Parathyroid adenoma (tissue), 2 donors: ENCODE data around the gene FAU.

ENCODE experiments used
- H2AFZ ChIP-seq: fragments of 300-600 bp; sonication (generic); one replicate; pipeline ENCODE4 v1.7.0; 2017; ENCODE audit warnings: antibody characterized with exemption, mild to moderate bottlenecking
- H3K27ac ChIP-seq: fragments of 300-600 bp; sonication (generic); one replicate; pipeline ENCODE4 v1.7.0; 2017
- H3K27me3 ChIP-seq: fragments of 300-600 bp; sonication (generic); one replicate; pipeline ENCODE4 v1.7.0; 2017; ENCODE audit warnings: low read length; ENCODE audit not compliant: control insufficient read depth, insufficient read depth
- H3K36me3 ChIP-seq: fragments of 300-600 bp; sonication (generic); one replicate; pipeline ENCODE4 v1.7.0; 2017; ENCODE audit warnings: low read length; ENCODE audit not compliant: control insufficient read depth, insufficient read depth
- H3K4me1 ChIP-seq: fragments of 300-600 bp; sonication (generic); one replicate; pipeline ENCODE4 v1.7.0; 2017; ENCODE audit warnings: control low read depth
- H3K4me2 ChIP-seq: fragments of 300-600 bp; sonication (generic); one replicate; pipeline ENCODE4 v1.7.0; 2017; ENCODE audit warnings: low read length
- H3K4me3 ChIP-seq: fragments of 300-600 bp; sonication (generic); one replicate; pipeline ENCODE4 v1.7.0; 2017; ENCODE audit warnings: low read depth, low read length
- H3K79me2 ChIP-seq: fragments of 300-600 bp; sonication (generic); one replicate; pipeline ENCODE4 v1.7.0; 2017; ENCODE audit warnings: control low read depth
- H3K9ac ChIP-seq: fragments of 300-600 bp; sonication (generic); one replicate; pipeline ENCODE4 v1.7.0; 2017; ENCODE audit warnings: mild to moderate bottlenecking
- H3K9me3 ChIP-seq: fragments of 300-600 bp; sonication (generic); one replicate; pipeline ENCODE4 v1.7.0; 2017; ENCODE audit warnings: low read length; ENCODE audit not compliant: control insufficient read depth
- TF ChIP-seq, protein P1 (sequence below): fragments of 300-600 bp; sonication (generic); IDR thresholded peaks from one replicate; pipeline ENCODE4 v1.7.0; 2017; ENCODE audit warnings: antibody characterized with exemption, mild to moderate bottlenecking
- donor health status: primary hyperparathyroidism.

FAU gene

DNA sequence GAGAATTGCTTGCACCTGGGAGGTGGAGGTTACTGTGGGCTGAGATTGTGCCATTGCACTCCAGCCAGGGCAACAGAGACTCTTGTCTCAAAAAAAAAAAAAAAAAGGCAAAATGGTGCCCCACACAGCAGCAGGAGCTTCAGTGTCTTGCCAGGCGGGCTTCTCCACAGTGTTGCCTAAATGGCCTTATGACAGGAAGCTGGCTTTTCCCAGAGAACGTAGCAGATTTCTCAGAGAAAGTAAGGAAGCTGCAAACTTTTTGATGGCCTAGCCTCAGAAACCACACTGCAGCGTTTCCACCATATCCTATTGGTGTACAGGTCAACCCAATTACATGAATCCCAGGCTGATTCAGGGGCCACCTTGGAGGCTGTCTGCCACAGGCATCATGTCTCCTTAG, 35.4 kb upstream of the FAU start:
- Histone ChIP-seq H2AFZ (no peak overlapping the region), H3K27me3 (no peaks in the 10 kb centered on the region), H3K36me3 (no peaks in the 10 kb centered on the region), H3K4me3 (no peak overlapping the region), H3K27ac (no peak overlapping the region), H3K4me2 (no peak overlapping the region), H3K4me1 (no peaks in the 10 kb centered on the region), H3K9me3 (no peaks in the 10 kb centered on the region), H3K79me2 (no peaks in the 10 kb centered on the region), H3K9ac (no peak overlapping the region)
- TF ChIP-seq, protein P1, sequence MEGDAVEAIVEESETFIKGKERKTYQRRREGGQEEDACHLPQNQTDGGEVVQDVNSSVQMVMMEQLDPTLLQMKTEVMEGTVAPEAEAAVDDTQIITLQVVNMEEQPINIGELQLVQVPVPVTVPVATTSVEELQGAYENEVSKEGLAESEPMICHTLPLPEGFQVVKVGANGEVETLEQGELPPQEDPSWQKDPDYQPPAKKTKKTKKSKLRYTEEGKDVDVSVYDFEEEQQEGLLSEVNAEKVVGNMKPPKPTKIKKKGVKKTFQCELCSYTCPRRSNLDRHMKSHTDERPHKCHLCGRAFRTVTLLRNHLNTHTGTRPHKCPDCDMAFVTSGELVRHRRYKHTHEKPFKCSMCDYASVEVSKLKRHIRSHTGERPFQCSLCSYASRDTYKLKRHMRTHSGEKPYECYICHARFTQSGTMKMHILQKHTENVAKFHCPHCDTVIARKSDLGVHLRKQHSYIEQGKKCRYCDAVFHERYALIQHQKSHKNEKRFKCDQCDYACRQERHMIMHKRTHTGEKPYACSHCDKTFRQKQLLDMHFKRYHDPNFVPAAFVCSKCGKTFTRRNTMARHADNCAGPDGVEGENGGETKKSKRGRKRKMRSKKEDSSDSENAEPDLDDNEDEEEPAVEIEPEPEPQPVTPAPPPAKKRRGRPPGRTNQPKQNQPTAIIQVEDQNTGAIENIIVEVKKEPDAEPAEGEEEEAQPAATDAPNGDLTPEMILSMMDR = no peak

DNA sequence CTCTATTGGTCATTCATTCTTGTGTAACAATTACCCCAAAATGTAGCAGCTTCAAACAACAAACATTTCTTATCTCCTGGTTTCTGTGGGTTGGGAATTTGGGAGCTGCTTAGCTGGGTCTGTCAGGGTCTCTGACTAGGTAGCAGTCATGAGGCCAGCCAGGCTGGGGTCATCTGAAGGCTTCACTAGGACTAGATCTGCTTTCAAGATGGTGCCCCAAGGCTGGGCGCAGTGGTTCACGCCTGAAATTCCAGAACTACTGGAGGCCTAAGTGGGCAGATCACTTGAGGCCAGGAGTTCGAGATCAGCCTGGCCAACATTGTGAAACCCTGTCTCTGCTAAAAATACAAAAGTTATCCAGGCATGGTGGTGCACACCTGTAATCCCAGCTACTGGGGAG, 35.0 kb upstream of the FAU start:
- H3K4me2 ChIP-seq = no peak overlapping the region
- H3K79me2 ChIP-seq = no peaks in the 10 kb centered on the region
- TF ChIP-seq, protein P1 = no peak
- H3K9me3 ChIP-seq = no peaks in the 10 kb centered on the region
- H3K4me1 ChIP-seq = no peaks in the 10 kb centered on the region
- H3K9ac ChIP-seq = no peak overlapping the region
- H3K4me3 ChIP-seq = no peak overlapping the region
- no peaks in the 10 kb centered on the region for H3K27me3 ChIP-seq
- no peak overlapping the region for H3K27ac ChIP-seq
- no peak overlapping the region for H2AFZ ChIP-seq
- no peaks in the 10 kb centered on the region for H3K36me3 ChIP-seq

DNA sequence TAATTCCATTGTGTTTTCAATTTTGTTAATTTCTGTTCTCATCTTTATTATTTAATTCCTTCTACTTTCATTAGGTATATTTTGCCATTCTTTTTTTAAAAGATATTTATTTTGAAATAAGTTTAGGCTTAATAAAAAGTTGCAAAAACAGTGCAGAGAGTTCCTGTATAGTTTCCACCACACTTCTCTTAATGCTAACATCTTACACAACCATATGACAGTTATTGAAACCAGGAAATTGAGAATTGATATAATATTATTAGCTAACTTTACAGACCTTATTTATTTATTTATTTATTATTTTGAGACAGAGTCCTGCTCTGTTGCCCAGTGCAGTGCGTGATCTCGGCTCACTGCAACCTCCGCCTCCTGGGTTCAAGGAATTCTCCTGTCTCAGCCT, 34.3 kb upstream of the FAU start:
- Histone ChIP-seq H3K9me3 (no peaks in the 10 kb centered on the region), H3K9ac (no peak overlapping the region), H3K79me2 (no peaks in the 10 kb centered on the region), H3K4me1 (no peaks in the 10 kb centered on the region), H2AFZ (no peak overlapping the region), H3K27ac (no peak overlapping the region), H3K4me3 (no peak overlapping the region), H3K36me3 (no peaks in the 10 kb centered on the region), H3K4me2 (no peak overlapping the region), H3K27me3 (no peaks in the 10 kb centered on the region)
- TF ChIP-seq, protein P1 = no peak

DNA sequence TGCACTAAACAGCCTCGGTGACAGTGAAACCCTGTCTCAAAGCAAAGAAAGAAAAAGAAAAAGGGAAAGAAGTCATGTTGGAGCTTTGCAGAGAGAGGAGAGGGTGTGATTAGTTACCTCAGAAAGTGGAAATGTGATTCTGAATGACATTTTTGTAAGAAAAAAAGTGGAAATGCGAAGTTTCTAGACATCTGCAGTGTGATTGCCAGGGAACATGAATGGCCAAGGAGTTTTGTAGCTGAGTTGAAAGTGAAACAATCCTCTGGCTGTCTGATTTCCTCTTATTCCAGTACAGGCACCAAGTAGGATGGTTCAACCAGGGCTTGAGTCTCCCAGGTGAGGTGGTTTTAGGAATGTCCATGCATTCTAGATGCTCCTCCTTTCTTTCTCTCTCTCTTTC, 30.2 kb upstream of the FAU start:
- H3K4me1 ChIP-seq = no peaks in the 10 kb centered on the region
- H3K36me3 ChIP-seq = no peaks in the 10 kb centered on the region
- no peaks in the 10 kb centered on the region for H3K9me3 ChIP-seq
- H2AFZ ChIP-seq = no peak overlapping the region
- H3K27me3 ChIP-seq = no peaks in the 10 kb centered on the region
- H3K9ac ChIP-seq = no peak overlapping the region
- no peak overlapping the region for H3K4me3 ChIP-seq
- no peaks in the 10 kb centered on the region for H3K79me2 ChIP-seq
- no peak overlapping the region for H3K27ac ChIP-seq
- no peak overlapping the region for H3K4me2 ChIP-seq
- TF ChIP-seq, protein P1 = no peak

DNA sequence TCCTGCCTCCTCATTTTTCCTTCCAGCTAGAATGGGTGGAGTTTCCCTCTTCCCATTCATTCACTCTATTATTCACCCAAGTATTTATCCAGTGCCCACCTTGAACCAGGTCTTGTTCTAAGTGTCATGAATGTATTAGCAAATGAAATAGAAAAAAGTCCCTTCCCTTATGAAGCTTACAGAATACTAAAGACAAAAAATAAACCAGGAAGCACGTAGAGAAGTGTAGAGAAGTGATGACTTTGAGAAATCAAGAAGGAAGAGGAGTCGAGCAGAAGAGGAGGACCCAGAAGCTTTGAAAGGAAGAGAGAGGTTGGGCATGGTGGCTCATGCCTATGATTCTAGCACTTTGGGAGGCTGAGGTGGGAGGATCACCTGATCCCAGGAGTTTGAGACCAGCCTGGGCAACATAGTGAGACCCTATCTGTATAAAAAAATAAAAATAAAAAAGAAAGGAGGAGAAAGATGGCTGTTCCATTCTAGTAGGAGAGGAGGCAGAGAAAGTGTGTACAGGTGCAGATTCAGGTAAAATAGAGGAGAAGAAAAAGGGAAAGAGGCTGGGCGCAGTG, 29.5 kb upstream of the FAU start:
- H3K4me1 ChIP-seq = no peaks in the 10 kb centered on the region
- H3K4me3 ChIP-seq = no peak overlapping the region
- H2AFZ ChIP-seq = no peak overlapping the region
- H3K27ac ChIP-seq = no peak overlapping the region
- no peaks in the 10 kb centered on the region for H3K36me3 ChIP-seq
- no peak overlapping the region for H3K4me2 ChIP-seq
- H3K9me3 ChIP-seq = no peaks in the 10 kb centered on the region
- no peak overlapping the region for H3K9ac ChIP-seq
- TF ChIP-seq, protein P1 = no peak
- no peaks in the 10 kb centered on the region for H3K79me2 ChIP-seq
- H3K27me3 ChIP-seq = no peaks in the 10 kb centered on the region
